Nephron progenitor cell (in vitro differentiated cells): ENCODE results near the gene PLEKHA4.

Source experiments
- DNase-seq: peaks from one replicate; pipeline ENCODE4 v3.0.0; 2021
- H3K27ac Mint-ChIP-seq: 2 replicates; pipeline ENCODE4 v1.8.0; 2021; ENCODE audit warnings: mild to moderate bottlenecking, moderate library complexity, mixed read lengths
- H3K27me3 Mint-ChIP-seq: 2 replicates; pipeline ENCODE4 v1.8.0; 2021; ENCODE audit warnings: mild to moderate bottlenecking, low read depth, mixed read lengths; ENCODE audit not compliant: poor library complexity
- H3K36me3 Mint-ChIP-seq: 2 replicates; pipeline ENCODE4 v1.8.0; 2021; ENCODE audit warnings: low read depth, mixed read lengths
- H3K4me1 Mint-ChIP-seq: 2 replicates; pipeline ENCODE4 v1.8.0; 2021; ENCODE audit warnings: mixed read lengths
- H3K4me3 Mint-ChIP-seq: 2 replicates; pipeline ENCODE4 v1.8.0; 2021; ENCODE audit warnings: mild to moderate bottlenecking, moderate library complexity, mixed read lengths
- H3K9me3 Mint-ChIP-seq: 2 replicates; pipeline ENCODE4 v1.8.0; 2021; ENCODE audit warnings: mild to moderate bottlenecking, moderate library complexity, mixed read lengths
- CTCF ChIP-seq: fragments of 200-600 bp; sonication (generic); IDR thresholded peaks from 2 replicates; pipeline ENCODE4 v1.5.0; 2021; ENCODE audit warnings: antibody characterized with exemption

Gene PLEKHA4

GRCh38 chr19:48868114-48868886, at the start of gene PLEKHA4:
PLEKHA4 (minus strand) TSS chr19:48868617; CDS start chr19:48867620, 997 bp downstream.
- H3K27me3 Mint-ChIP-seq, result peaks cover 3% of the 10 kb centered on the region
- H3K9me3 Mint-ChIP-seq, result no peaks in the 10 kb centered on the region
- peak within 1 kb of the TSS; percentile 90 for H3K4me3 Mint-ChIP-seq
- H3K36me3 Mint-ChIP-seq, result peaks cover 25% of the 10 kb centered on the region
- peak; percentile 58 for DNase-seq
- peaks cover 59% of the 10 kb centered on the region for H3K4me1 Mint-ChIP-seq
- no peak for TF ChIP-seq CTCF
- peak within 1 kb of the TSS; percentile 99 for H3K27ac Mint-ChIP-seq

GRCh38 chr19:48918071-48918470, 49.7 kb upstream of the PLEKHA4 start:
- no peak for DNase-seq
- Mint-ChIP-seq H3K4me3 (no peak overlapping the region), H3K27ac (peak overlapping the region; percentile 87), H3K9me3 (no peaks in the 10 kb centered on the region), H3K4me1 (peaks cover 10% of the 10 kb centered on the region), H3K36me3 (peaks cover 37% of the 10 kb centered on the region), H3K27me3 (no peaks in the 10 kb centered on the region)
- TF ChIP-seq CTCF, result no peak

GRCh38 chr19:48915757-48916156, 47.3 kb upstream of the PLEKHA4 start:
- Mint-ChIP-seq H3K27me3 (peaks cover 2% of the 10 kb centered on the region), H3K27ac (no peak overlapping the region), H3K4me1 (peaks cover 10% of the 10 kb centered on the region), H3K36me3 (peaks cover 54% of the 10 kb centered on the region), H3K9me3 (no peaks in the 10 kb centered on the region), H3K4me3 (no peak overlapping the region)
- TF ChIP-seq CTCF, result no peak
- DNase-seq, result no peak

GRCh38 chr19:48914181-48914580, 45.8 kb upstream of the PLEKHA4 start:
- H3K27me3 Mint-ChIP-seq, result peaks cover 2% of the 10 kb centered on the region

GRCh38 chr19:48913114-48913889, 44.9 kb upstream of the PLEKHA4 start:
- DNase-seq, result no peak
- H3K27ac Mint-ChIP-seq, result no peak overlapping the region

More at GRCh38 chr19:48914181-48914580, 45.8 kb upstream of the PLEKHA4 start:
- H3K9me3 Mint-ChIP-seq, result no peaks in the 10 kb centered on the region
- H3K36me3 Mint-ChIP-seq, result peaks cover 64% of the 10 kb centered on the region
- peak overlapping the region; percentile 89 for H3K27ac Mint-ChIP-seq
- no peak for TF ChIP-seq CTCF
- H3K4me1 Mint-ChIP-seq, result peaks cover 10% of the 10 kb centered on the region
- H3K4me3 Mint-ChIP-seq, result no peak overlapping the region
- no peak for DNase-seq

More at GRCh38 chr19:48913114-48913889, 44.9 kb upstream of the PLEKHA4 start:
- peaks cover 2% of the 10 kb centered on the region for H3K27me3 Mint-ChIP-seq
- H3K36me3 Mint-ChIP-seq, result peaks cover 64% of the 10 kb centered on the region
- TF ChIP-seq CTCF, result no peak
- H3K4me1 Mint-ChIP-seq, result peaks cover 5% of the 10 kb centered on the region
- H3K4me3 Mint-ChIP-seq, result no peak overlapping the region
- no peaks in the 10 kb centered on the region for H3K9me3 Mint-ChIP-seq
